SU-DHL-6 (cell line): ENCODE results near the gene TSSK3.

Source experiments
- H2AFZ ChIP-seq: fragments of 200-600 bp; sonication (generic); 2 replicates; pipeline ENCODE4 v1.6.1; 2014; ENCODE audit warnings: low read depth, mild to moderate bottlenecking, moderate library complexity, mixed read lengths, antibody characterized with exemption, low read length; ENCODE audit not compliant: severe bottlenecking
- H3F3A ChIP-seq: fragments of 200-600 bp; shearing (Covaris generic); 2 replicates; pipeline ENCODE4 v1.6.0; 2016; ENCODE audit warnings: antibody characterized with exemption, mild to moderate bottlenecking; ENCODE audit not compliant: insufficient read depth
- H3K27ac ChIP-seq: fragments of 200-600 bp; sonication (generic); 2 replicates; pipeline ENCODE4 v1.5.1; 2016; ENCODE audit warnings: low read depth, mild to moderate bottlenecking, low read length, moderate library complexity, mixed read lengths
- H3K27me3 ChIP-seq: fragments of 200-600 bp; sonication (generic), shearing (Covaris generic); 2 replicates; pipeline ENCODE4 v1.6.0; 2014; ENCODE audit warnings: mild to moderate bottlenecking, low read length
- H3K36me3 ChIP-seq: fragments of 200-600 bp; sonication (generic); 2 replicates; pipeline ENCODE4 v1.6.1; 2014; ENCODE audit warnings: mild to moderate bottlenecking, low read length, mixed read lengths
- H3K4me2 ChIP-seq: fragments of 300-600, 200-600 bp; shearing (Covaris generic), sonication (generic); 2 replicates; pipeline ENCODE4 v1.6.0; 2014; ENCODE audit warnings: low read length, low read depth, mild to moderate bottlenecking; ENCODE audit not compliant: poor library complexity, severe bottlenecking
- H3K4me3 ChIP-seq: fragments of 200-600 bp; sonication (generic); 2 replicates; pipeline ENCODE4 v1.5.1; 2014; ENCODE audit warnings: antibody characterized with exemption, low read length, mild to moderate bottlenecking, mixed read lengths; ENCODE audit not compliant: insufficient read depth, poor library complexity, severe bottlenecking
- H3K79me2 ChIP-seq: fragments of 200-600 bp; sonication (generic); 2 replicates; pipeline ENCODE4 v1.6.1; 2014; ENCODE audit warnings: mild to moderate bottlenecking, low read length, moderate library complexity; ENCODE audit not compliant: insufficient read depth
- H3K9ac ChIP-seq: fragments of 200-600 bp; sonication (generic); 2 replicates; pipeline ENCODE4 v1.7.0; 2014; ENCODE audit warnings: mild to moderate bottlenecking, low read length
- H3K9me2 ChIP-seq: fragments of 200-600 bp; sonication (generic); replicated peaks from 2 replicates; pipeline ENCODE4 v1.6.1; 2014; ENCODE audit warnings: low read length; ENCODE audit not compliant: insufficient read depth
- H3K9me3 ChIP-seq: fragments of 200-600 bp; sonication (generic); 2 replicates; pipeline ENCODE4 v1.6.1; 2014; ENCODE audit warnings: low read length, mixed read lengths; ENCODE audit not compliant: insufficient read depth
- H4K20me1 ChIP-seq: fragments of 200-600 bp; sonication (generic); 2 replicates; pipeline ENCODE4 v1.6.1; 2014; ENCODE audit warnings: low read depth, mild to moderate bottlenecking, antibody characterized with exemption, low read length, moderate library complexity, mixed read lengths
- EZH2phosphoT487 ChIP-seq: fragments of 200-600 bp; sonication (generic), shearing (Covaris generic); conservative IDR thresholded peaks from 2 replicates; pipeline ENCODE4 v1.6.1; 2018; ENCODE audit warnings: mild to moderate bottlenecking, antibody characterized with exemption, low read length, moderate library complexity, mixed read lengths
- TF ChIP-seq, protein P1 (sequence below): fragments of 200-600 bp; sonication (generic); IDR thresholded peaks from one replicate; pipeline ENCODE4 v1.5.1; 2017; ENCODE audit warnings: antibody characterized with exemption, mild to moderate bottlenecking, low read length, moderate library complexity; ENCODE audit not compliant: insufficient read depth, poor library complexity, severe bottlenecking

The TSSK3 gene, protein sequence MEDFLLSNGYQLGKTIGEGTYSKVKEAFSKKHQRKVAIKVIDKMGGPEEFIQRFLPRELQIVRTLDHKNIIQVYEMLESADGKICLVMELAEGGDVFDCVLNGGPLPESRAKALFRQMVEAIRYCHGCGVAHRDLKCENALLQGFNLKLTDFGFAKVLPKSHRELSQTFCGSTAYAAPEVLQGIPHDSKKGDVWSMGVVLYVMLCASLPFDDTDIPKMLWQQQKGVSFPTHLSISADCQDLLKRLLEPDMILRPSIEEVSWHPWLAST

DNA sequence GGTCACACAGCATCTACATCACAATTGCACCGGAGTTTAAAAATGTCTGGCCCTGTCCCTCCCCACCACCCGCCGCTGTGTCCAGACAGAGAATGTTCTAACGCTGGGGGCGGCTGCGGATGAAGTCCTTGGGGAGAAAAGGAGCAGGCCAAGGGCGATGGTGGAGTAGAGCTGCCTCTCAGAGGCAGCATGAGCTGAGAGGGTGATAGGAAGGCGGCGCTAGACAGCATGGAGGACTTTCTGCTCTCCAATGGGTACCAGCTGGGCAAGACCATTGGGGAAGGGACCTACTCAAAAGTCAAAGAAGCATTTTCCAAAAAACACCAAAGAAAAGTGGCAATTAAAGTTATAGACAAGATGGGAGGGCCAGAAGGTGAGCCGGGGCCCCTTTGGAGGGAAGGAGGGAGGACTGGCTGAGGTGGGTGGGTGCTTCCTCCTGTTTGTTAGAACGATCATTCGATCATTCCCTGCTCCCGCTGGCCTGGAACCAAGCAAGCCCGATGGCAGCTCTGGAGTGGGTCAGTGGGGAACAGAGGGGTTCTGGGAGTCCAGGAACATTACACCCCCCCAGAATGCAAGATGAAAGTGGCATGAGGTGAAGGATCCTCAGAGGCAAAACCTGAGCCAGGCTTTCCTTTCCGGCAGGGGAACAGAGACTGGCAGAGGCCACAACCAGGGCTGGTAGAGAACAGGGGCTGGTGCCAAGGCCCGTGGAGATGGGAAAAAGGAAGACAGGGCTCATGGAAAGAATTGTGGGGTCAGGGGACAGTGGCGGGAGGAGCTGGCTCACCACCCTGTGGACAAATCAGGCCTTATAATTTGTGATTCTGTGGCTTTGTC lies at the start of gene TSSK3, which contains the start of gene FAM229A:
Gene TSSK3, plus strand, starts transcription at position 66 of the 840 bp plus-strand sequence. Its CDS starts 163 bp downstream, at position 229.
Gene FAM229A, minus strand, starts transcription at position 12 of the 840 bp plus-strand sequence. CDS start 394 bp downstream, outside the sequence.
- H2AFZ ChIP-seq, result no peak within 1 kb of the TSS
- H4K20me1 ChIP-seq, result no peaks in the 10 kb centered on the region
- H3F3A ChIP-seq, result no peaks in the 10 kb centered on the region
- H3K36me3 ChIP-seq, result no peaks in the 10 kb centered on the region
- H3K9ac ChIP-seq, result no peak within 1 kb of the TSS
- H3K9me2 ChIP-seq, result no peaks in the 10 kb centered on the region
- no peak within 1 kb of the TSS for H3K4me3 ChIP-seq
- TF ChIP-seq EZH2phosphoT487, result no peak
- TF ChIP-seq, protein P1, sequence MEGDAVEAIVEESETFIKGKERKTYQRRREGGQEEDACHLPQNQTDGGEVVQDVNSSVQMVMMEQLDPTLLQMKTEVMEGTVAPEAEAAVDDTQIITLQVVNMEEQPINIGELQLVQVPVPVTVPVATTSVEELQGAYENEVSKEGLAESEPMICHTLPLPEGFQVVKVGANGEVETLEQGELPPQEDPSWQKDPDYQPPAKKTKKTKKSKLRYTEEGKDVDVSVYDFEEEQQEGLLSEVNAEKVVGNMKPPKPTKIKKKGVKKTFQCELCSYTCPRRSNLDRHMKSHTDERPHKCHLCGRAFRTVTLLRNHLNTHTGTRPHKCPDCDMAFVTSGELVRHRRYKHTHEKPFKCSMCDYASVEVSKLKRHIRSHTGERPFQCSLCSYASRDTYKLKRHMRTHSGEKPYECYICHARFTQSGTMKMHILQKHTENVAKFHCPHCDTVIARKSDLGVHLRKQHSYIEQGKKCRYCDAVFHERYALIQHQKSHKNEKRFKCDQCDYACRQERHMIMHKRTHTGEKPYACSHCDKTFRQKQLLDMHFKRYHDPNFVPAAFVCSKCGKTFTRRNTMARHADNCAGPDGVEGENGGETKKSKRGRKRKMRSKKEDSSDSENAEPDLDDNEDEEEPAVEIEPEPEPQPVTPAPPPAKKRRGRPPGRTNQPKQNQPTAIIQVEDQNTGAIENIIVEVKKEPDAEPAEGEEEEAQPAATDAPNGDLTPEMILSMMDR, result no peak
- no peaks in the 10 kb centered on the region for H3K9me3 ChIP-seq
- no peak within 1 kb of the TSS for H3K4me2 ChIP-seq
- H3K27ac ChIP-seq, result no peak within 1 kb of the TSS
- no peaks in the 10 kb centered on the region for H3K27me3 ChIP-seq
- no peaks in the 10 kb centered on the region for H3K79me2 ChIP-seq

DNA sequence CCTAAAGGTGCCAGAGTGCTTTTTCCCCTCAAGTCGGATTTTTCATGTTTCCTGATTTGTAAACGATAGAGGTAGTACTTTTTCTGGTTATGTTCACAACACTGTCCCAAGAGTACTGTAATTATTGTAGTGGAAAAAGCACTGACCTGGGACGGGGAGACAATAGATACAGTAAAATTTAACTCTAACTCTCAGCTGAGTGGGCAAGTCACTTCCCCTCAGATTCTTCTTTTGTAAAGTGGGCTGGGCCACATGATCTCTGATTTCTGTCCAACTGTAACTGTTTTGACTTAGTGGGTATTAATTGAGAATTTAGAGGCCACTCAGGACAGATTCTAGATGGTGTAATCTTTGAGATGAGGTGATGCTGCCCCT lies 45.4 kb upstream of the TSSK3 start:
- Histone ChIP-seq H3K79me2 (peaks cover 77% of the 10 kb centered on the region), H3K36me3 (peaks cover 42% of the 10 kb centered on the region), H3K9me2 (no peaks in the 10 kb centered on the region), H3K9ac (peak overlapping the region; percentile 35), H3K4me3 (no peak overlapping the region), H3K27ac (peak overlapping the region; percentile 94), H3K27me3 (no peaks in the 10 kb centered on the region), H3F3A (peaks cover 55% of the 10 kb centered on the region), H2AFZ (no peak overlapping the region), H4K20me1 (no peaks in the 10 kb centered on the region), H3K4me2 (peak overlapping the region; percentile 62), H3K9me3 (no peaks in the 10 kb centered on the region)
- TF ChIP-seq, protein P1, result no peak
- no peak for TF ChIP-seq EZH2phosphoT487

DNA sequence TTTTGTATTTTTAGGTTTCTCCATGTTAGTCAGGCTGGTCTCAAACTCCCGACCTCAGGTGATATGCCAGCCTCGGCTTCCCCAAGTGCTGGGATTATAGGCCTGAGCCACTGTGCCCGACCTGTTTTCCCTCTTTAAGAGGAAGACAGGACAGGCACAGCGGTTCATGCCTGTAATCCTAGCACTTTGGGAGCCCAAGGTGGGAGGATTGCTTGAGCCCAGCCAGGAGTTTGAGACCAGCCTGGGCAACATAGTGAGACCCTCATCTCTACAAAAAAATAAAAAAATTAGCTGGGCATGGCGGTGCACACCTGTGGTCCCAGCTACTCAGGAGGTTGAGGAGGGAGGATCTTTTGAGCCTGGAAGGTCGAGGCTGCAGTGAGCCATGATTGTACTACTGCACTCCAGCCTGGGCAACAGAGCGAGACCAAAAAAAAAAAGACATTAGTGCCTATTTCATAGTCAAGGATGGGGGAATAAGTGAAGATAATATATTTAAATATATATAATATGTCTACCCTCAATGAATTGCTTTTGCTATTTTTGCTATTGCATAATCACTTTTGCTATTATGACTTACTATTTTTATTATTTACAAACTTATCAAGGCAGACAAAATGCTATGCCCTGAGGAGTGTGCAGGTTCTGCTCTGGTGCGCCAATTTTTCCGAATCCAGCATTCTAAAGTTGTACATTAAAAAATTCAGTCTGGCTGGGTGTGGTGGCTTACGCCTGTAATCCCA lies 44.0 kb upstream of the TSSK3 start:
- Histone ChIP-seq H3K4me3 (no peak overlapping the region), H3K9ac (no peak overlapping the region), H4K20me1 (no peaks in the 10 kb centered on the region), H2AFZ (no peak overlapping the region), H3K9me3 (no peaks in the 10 kb centered on the region), H3K79me2 (peaks cover 74% of the 10 kb centered on the region), H3K27me3 (no peaks in the 10 kb centered on the region), H3K27ac (peak overlapping the region; percentile 94), H3K4me2 (no peak overlapping the region), H3K36me3 (peaks cover 41% of the 10 kb centered on the region), H3F3A (peaks cover 62% of the 10 kb centered on the region), H3K9me2 (no peaks in the 10 kb centered on the region)
- TF ChIP-seq, protein P1, result no peak
- no peak for TF ChIP-seq EZH2phosphoT487
